Panc1 (cell line): Measurements from ENCODE around the gene STPG4. TPM values are rescaled to one million over a fixed set of nuclear protein-coding genes. Genes with fewer than 3 reads are reported as not detected.

Experiments used
- ATAC-seq: fragments of 200-7000 bp; cut with Tn5 transposase; 2 replicates; pipeline ENCODE4 v1.9.1; 2020; ENCODE audit warnings: mild to moderate bottlenecking, moderate library complexity
- BruUV-seq: library from RNA; stranded (reverse); fragments of 400-500 nt; replicated peaks from 2 replicates; lab custom pipeline; 2021; lab: Mats Ljungman, UMichigan
- CTCF ChIA-PET: fragments of 300-600 bp; sonication (Branson Sonifier 250); formaldehyde crosslinking; loops from one replicate; lab custom pipeline; 2022; ENCODE audit warnings: antibody characterized with exemption; lab: Charles Lee
- POLR2A ChIA-PET: fragments of 300-600 bp; sonication (Branson Sonifier 250); formaldehyde crosslinking; loops from one replicate; lab custom pipeline; 2022; ENCODE audit warnings: antibody characterized with exemption; lab: Charles Lee
- DNase-seq: peaks from one replicate; pipeline ENCODE4 v3.0.0-alpha.2; 2010; ENCODE audit warnings: low read depth, low spot score
- H3K27ac ChIP-seq: 2 replicates; pipeline ENCODE4 v1.5.1; 2011; ENCODE audit warnings: mild to moderate bottlenecking, low read length, inconsistent platforms
- H3K27me3 ChIP-seq: fragments of 200-500 bp; sonication (Bioruptor generic); 2 replicates; pipeline ENCODE4 v1.6.0; 2014; ENCODE audit warnings: low read length, inconsistent platforms; ENCODE audit not compliant: control insufficient read depth, insufficient read depth
- H3K36me3 ChIP-seq: fragments of 200-500 bp; sonication (Bioruptor generic); 2 replicates; pipeline ENCODE4 v1.5.1; 2014; ENCODE audit warnings: inconsistent platforms, mild to moderate bottlenecking, low read length, moderate library complexity; ENCODE audit not compliant: control insufficient read depth, insufficient read depth
- H3K4me1 ChIP-seq: 2 replicates; pipeline ENCODE4 v1.5.1; 2011; ENCODE audit warnings: inconsistent platforms, mild to moderate bottlenecking, low read length, moderate library complexity; ENCODE audit not compliant: control insufficient read depth, insufficient read depth
- H3K4me3 ChIP-seq, 2 experiments: 2 replicates each; pipeline ENCODE4 v1.5.1; 2011 to 2012; ENCODE audit warnings: low read depth in 2 of 2, low read length in 2 of 2, mild to moderate bottlenecking in 2 of 2, inconsistent platforms in 1 of 2, moderate library complexity in 1 of 2
- H3K9me3 ChIP-seq: fragments of 200-500 bp; sonication (Bioruptor generic); 2 replicates; pipeline ENCODE4 v1.5.1; 2014; ENCODE audit warnings: low read depth, mild to moderate bottlenecking, inconsistent platforms, low read length, moderate library complexity; ENCODE audit not compliant: control insufficient read depth, insufficient read depth
- POLR2AphosphoS5 ChIP-seq: IDR thresholded peaks from 2 replicates; pipeline ENCODE4 v1.6.1; 2012; ENCODE audit warnings: mild to moderate bottlenecking, low read depth, low read length, moderate library complexity
- SIN3A ChIP-seq: IDR thresholded peaks from 2 replicates; pipeline ENCODE4 v1.6.1; 2012; ENCODE audit warnings: low read depth, mild to moderate bottlenecking, low read length, moderate library complexity, borderline replicate concordance; ENCODE audit not compliant: insufficient read depth
- TCF7L2 ChIP-seq: IDR thresholded peaks from 2 replicates; pipeline ENCODE4 v1.6.1; 2011; ENCODE audit warnings: mild to moderate bottlenecking, low read depth, low read length, inconsistent platforms
- in situ Hi-C: cut with HindIII; loops from 2 replicates; pipeline ENCODE4 v1.10.0; 2016; ENCODE audit warnings: low sequenced_read_pairs, low pct_unique_long_range_greater_than_20kb
- intact Hi-C: fragments of 100-400 bp; cut with micrococcal nuclease; formaldehyde crosslinking; loops from one replicate; pipeline ENCODE4 v1.10.0; 2022; ENCODE audit not compliant: unreplicated experiment
- total RNA-seq: library from RNA; stranded (reverse); gene quantifications from one replicate; pipeline ENCODE4 v1.2.1, GENCODE V29; 2021; ENCODE audit not compliant: unreplicated experiment
- TF ChIP-seq, protein P1 (sequence below), 2 experiments: IDR thresholded peaks; 2 replicates each; pipeline ENCODE4 v1.6.1; 2011 to 2012; ENCODE audit warnings: low read depth in 2 of 2, control low read depth in 1 of 2, low read length in 1 of 2, mild to moderate bottlenecking in 1 of 2, moderate library complexity in 1 of 2; ENCODE audit not compliant: insufficient read depth in 1 of 2
- TF ChIP-seq, protein P2 (sequence below): fragments of 450-650 bp; IDR thresholded peaks from 2 replicates; pipeline ENCODE4 v1.5.1; 2017; ENCODE audit warnings: mild to moderate bottlenecking

The STPG4 gene
- total RNA-seq, 1 experiment from 2014 or later = 0.36 TPM

DNA sequence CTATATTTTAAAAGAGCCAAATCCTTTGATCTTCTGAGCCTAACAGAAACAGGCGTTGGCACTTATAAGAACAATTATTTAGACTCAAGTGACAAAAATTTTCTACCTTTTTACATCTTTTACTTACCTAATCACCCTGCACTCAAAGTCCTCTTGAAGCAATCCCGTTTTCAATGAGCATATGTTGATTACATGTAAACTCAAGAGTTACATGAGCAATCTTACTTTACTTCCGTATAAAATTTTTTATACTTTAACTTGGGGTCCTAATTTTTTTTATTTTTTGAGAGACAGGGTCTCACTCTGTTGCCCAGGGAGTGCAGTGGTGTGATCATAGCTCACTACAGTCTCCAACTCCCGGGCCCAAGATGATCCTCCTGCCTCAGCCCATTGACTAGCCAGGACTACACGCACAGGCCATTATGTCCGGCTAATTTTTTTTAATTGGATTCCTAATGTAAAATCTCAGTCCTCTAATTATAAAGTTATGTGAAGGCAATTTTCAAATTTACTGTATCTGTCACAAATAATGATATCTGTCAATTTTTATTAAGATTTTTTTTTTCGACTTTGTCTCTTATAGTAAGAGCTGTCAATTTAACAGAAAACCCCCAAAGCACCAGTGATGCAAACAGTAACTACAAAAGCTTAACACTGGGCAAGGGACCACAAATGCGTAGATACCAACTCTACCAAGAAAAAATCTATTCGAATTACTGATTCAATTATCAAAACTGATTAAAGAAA lies 19.1 kb upstream of the STPG4 start:
- in situ Hi-C loops = no loop called here
- H3K4me1 ChIP-seq = peaks cover 60% of the 10 kb centered on the region
- no TSS peak for BruUV-seq
- no peak for DNase-seq
- TF ChIP-seq, protein P1, sequence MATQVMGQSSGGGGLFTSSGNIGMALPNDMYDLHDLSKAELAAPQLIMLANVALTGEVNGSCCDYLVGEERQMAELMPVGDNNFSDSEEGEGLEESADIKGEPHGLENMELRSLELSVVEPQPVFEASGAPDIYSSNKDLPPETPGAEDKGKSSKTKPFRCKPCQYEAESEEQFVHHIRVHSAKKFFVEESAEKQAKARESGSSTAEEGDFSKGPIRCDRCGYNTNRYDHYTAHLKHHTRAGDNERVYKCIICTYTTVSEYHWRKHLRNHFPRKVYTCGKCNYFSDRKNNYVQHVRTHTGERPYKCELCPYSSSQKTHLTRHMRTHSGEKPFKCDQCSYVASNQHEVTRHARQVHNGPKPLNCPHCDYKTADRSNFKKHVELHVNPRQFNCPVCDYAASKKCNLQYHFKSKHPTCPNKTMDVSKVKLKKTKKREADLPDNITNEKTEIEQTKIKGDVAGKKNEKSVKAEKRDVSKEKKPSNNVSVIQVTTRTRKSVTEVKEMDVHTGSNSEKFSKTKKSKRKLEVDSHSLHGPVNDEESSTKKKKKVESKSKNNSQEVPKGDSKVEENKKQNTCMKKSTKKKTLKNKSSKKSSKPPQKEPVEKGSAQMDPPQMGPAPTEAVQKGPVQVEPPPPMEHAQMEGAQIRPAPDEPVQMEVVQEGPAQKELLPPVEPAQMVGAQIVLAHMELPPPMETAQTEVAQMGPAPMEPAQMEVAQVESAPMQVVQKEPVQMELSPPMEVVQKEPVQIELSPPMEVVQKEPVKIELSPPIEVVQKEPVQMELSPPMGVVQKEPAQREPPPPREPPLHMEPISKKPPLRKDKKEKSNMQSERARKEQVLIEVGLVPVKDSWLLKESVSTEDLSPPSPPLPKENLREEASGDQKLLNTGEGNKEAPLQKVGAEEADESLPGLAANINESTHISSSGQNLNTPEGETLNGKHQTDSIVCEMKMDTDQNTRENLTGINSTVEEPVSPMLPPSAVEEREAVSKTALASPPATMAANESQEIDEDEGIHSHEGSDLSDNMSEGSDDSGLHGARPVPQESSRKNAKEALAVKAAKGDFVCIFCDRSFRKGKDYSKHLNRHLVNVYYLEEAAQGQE (IDR thresholded peaks at IDR 0.05; ENCODE audit: insufficient read depth in 1 of 2, low read depth in 2 of 2, low read length in 1 of 2) = no peak
- TF ChIP-seq, protein P2, sequence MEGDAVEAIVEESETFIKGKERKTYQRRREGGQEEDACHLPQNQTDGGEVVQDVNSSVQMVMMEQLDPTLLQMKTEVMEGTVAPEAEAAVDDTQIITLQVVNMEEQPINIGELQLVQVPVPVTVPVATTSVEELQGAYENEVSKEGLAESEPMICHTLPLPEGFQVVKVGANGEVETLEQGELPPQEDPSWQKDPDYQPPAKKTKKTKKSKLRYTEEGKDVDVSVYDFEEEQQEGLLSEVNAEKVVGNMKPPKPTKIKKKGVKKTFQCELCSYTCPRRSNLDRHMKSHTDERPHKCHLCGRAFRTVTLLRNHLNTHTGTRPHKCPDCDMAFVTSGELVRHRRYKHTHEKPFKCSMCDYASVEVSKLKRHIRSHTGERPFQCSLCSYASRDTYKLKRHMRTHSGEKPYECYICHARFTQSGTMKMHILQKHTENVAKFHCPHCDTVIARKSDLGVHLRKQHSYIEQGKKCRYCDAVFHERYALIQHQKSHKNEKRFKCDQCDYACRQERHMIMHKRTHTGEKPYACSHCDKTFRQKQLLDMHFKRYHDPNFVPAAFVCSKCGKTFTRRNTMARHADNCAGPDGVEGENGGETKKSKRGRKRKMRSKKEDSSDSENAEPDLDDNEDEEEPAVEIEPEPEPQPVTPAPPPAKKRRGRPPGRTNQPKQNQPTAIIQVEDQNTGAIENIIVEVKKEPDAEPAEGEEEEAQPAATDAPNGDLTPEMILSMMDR = no peak
- TF ChIP-seq TCF7L2 = peak; percentile 72
- no peak for TF ChIP-seq SIN3A
- 0 out of 2 replicates have a peak, but pooled peaks have one; percentile 32 for TF ChIP-seq POLR2AphosphoS5
- intact Hi-C loops = loop anchor here (5.0 kb wide), 1 partner anchor 148 kb away; no protein-coding TSS in a partner anchor
- ATAC-seq = no peak
- peaks cover 29% of the 10 kb centered on the region for H3K36me3 ChIP-seq
- POLR2A ChIA-PET = interaction anchor here (0.6 kb wide), 2 partner anchors 209 to 290 kb away, joined by 5 to 6 read pairs; no protein-coding TSS in a partner anchor
- H3K4me3 ChIP-seq = peak overlapping the region; percentile 69 to 92
- H3K27ac ChIP-seq = peak overlapping the region; percentile 90
- H3K9me3 ChIP-seq = no peaks in the 10 kb centered on the region
- H3K27me3 ChIP-seq = no peaks in the 10 kb centered on the region
- CTCF ChIA-PET = interaction anchor here (0.6 to 0.9 kb wide), 2 partner anchors 97 to 149 kb away, joined by 3 read pairs; no protein-coding TSS in a partner anchor

DNA sequence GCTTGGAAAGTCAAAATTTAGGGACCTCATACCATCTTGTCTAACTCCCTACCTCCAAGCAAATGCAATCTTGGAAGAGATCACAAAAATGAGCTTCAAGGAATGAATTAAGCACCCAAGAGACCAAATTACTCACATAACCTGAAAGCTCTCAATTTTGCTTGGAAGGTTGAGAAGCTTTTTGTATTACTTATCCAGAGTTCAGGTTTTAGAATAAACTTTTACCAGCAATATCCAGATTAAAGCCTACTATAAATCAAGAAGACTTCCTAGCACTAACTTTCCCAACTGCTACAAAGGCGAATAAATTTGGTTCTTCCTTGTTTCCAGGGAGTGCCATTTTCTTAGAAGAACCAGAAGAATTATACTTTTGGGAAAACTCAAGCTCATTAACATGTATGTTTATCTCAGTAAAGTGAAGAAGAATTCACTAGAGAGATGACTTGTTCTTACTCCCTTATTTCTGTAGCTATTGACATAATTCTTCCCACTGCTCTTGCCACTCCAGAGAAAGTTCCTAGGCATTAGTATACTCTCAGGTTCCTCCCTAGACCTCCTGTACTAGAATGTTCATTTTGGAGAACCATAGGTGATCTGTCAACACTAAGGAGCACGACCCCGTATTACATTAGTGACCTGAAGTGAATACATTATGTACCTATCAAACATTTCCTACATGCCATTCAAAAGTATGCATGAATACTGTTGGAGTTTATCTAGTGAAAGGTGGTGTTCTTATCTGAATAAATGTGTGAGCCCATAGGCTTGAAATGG lies 18.0 kb upstream of the STPG4 start:
- ATAC-seq (no peak), DNase-seq (no peak)
- no peaks in the 10 kb centered on the region for H3K9me3 ChIP-seq
- peak; percentile 38; the same call in 1 of the 2 replicates for TF ChIP-seq POLR2AphosphoS5
- TF ChIP-seq, protein P1 (IDR thresholded peaks at IDR 0.05; ENCODE audit: insufficient read depth in 1 of 2, low read depth in 2 of 2, low read length in 1 of 2) = no peak
- POLR2A ChIA-PET = interaction anchor here (0.5 to 1.4 kb wide), 7 partner anchors 10 to 147 kb away, joined by 3 to 11 read pairs (median 7); no protein-coding TSS in a partner anchor
- peaks cover 62% of the 10 kb centered on the region for H3K4me1 ChIP-seq
- H3K27me3 ChIP-seq = no peaks in the 10 kb centered on the region
- intact Hi-C loops (loop anchor here (5.0 kb wide), 1 partner anchor 149 kb away; no protein-coding TSS in a partner anchor), in situ Hi-C loops (no loop called here)
- CTCF ChIA-PET = interaction anchor here (0.5 to 0.9 kb wide), 2 partner anchors 91 to 149 kb away, joined by 4 to 9 read pairs; no protein-coding TSS in a partner anchor
- BruUV-seq = no TSS peak
- peaks cover 30% of the 10 kb centered on the region for H3K36me3 ChIP-seq
- peak overlapping the region; percentile 90 for H3K27ac ChIP-seq
- peak overlapping the region; percentile 69 to 92 for H3K4me3 ChIP-seq
